Heart left ventricle (tissue), 13 donors: ENCODE data around the gene MEI1.

Source experiments
- CTCF ChIP-seq, 12 donors: fragments of 200-600 bp; sonication (generic) in 4 of 12; IDR thresholded peaks; one replicate each; pipeline versions ENCODE4 v1.5.0 to v1.8.0; 2018 to 2022; ENCODE audit warnings: antibody characterized with exemption in 12 of 12, mild to moderate bottlenecking in 5 of 12
- POLR2A ChIP-seq, 2 donors: fragments of 450-650 bp; IDR thresholded peaks; one replicate each; pipeline ENCODE4 v1.6.1; 2017; ENCODE audit warnings: antibody characterized with exemption in 2 of 2, mild to moderate bottlenecking in 2 of 2, moderate library complexity in 2 of 2
- donor health status: ischemic (EF 13 %, LVEDD 7.1; RV severe dilation, severe dysfunction).
- donor health status: DM: no; HTN: yes; CAD: no.
- donor health status: DM: no; HTN: no; CAD: no.
- donor health status: ischemic (EF 25% LVEDD 6.9; RV normal size, moderate dysfunction).
- donor health status: ischemic (EF 25% LVEDD 5.7; RV mildly dilated, moderate dysfunction).
- donor health status: ischemic (EF 35%, LVEDD 5.7; RV mildly dilated, moderate dysfunction).
- donor health status: nonischemic (EF 11% LVEDD 7.7; RV severe dilation, severe dysfunction).
- donor health status: DM: yes; HTN: yes; CAD: no.
- donor health status: PGD.
- donor health status: ischemic (EF 29% LVEDD 5.4; RV normal size, mild dysfunction).
- donor health status: nonischemic (EF 23%, LVEDD 6.1; RV moderate dilation, normal function).

GRCh38 chr22:41702763-41703162 is 3.5 kb downstream of the MEI1 start:
- no peak for TF ChIP-seq CTCF (IDR thresholded peaks at IDR 0.05)
- TF ChIP-seq POLR2A (IDR thresholded peaks at IDR 0.05), result no peak
